Esophagus mucosa (tissue), 1 donor: ENCODE measurements around the gene NBEAL2. TPM values are rescaled to one million over a fixed set of nuclear protein-coding genes. Genes with fewer than 3 reads are reported as not detected.
"Not testable (repeated sequence)": the region's sequence is repeated elsewhere in the genome, so short reads cannot be mapped to it uniquely, and the experiment has no call there.

ENCODE experiments used
- ATAC-seq: fragments of 200-7000 bp; cut with Tn5 transposase; one replicate; pipeline ENCODE4 v1.9.1; 2020
- total RNA-seq: library from RNA; stranded (reverse); gene quantifications from one replicate; pipeline ENCODE4 v1.2.4, GENCODE V29; 2023
- donor health status: DM: yes; HTN: yes; CAD: no.

NBEAL2 gene
- total RNA-seq, 1 donor from 2014 or later: 117 TPM

- no peak for ATAC-seq
Measured at GRCh38 chr3:47015151-47015550, 35.7 kb downstream of the NBEAL2 start.

- ATAC-seq: no peak
Measured at GRCh38 chr3:47016086-47016933, 36.8 kb downstream of the NBEAL2 start.

- ATAC-seq: peak; percentile 26
Measured at GRCh38 chr3:47016934-47017435, 37.5 kb downstream of the NBEAL2 start.

GRCh38 chr3:47017504-47018268 lies 38.2 kb downstream of the NBEAL2 start:
- ATAC-seq: no peak

- no peak for ATAC-seq
Measured at GRCh38 chr3:47018269-47018611, 38.8 kb downstream of the NBEAL2 start.

- ATAC-seq: peak; percentile 62
Measured at GRCh38 chr3:47019201-47019600, 39.7 kb downstream of the NBEAL2 start.

GRCh38 chr3:47020311-47020710 lies 40.8 kb downstream of the NBEAL2 start:
- ATAC-seq: no peak

- ATAC-seq: no peak
Measured at GRCh38 chr3:47022641-47023071, 43.2 kb downstream of the NBEAL2 start.

- peak; percentile 88 for ATAC-seq
Measured at GRCh38 chr3:47024932-47025331, 45.5 kb downstream of the NBEAL2 start.

GRCh38 chr3:47026432-47026831 lies 47.0 kb downstream of the NBEAL2 start:
- ATAC-seq: not testable (repeated sequence)

- no peak for ATAC-seq
Measured at GRCh38 chr3:47028146-47028545, 48.7 kb downstream of the NBEAL2 start.

GRCh38 chr3:47028667-47029066 lies 49.2 kb downstream of the NBEAL2 start:
- ATAC-seq: peak; percentile 19

GRCh38 chr3:47031041-47031440 lies 51.6 kb downstream of the NBEAL2 start:
- ATAC-seq: not testable (repeated sequence)

- ATAC-seq: no peak
Measured at GRCh38 chr3:47034868-47035489, 55.5 kb downstream of the NBEAL2 start.

GRCh38 chr3:47035645-47036044 lies 56.2 kb downstream of the NBEAL2 start:
- no peak for ATAC-seq

GRCh38 chr3:47036145-47036544 lies 56.7 kb downstream of the NBEAL2 start:
- ATAC-seq: no peak

- not testable (repeated sequence) for ATAC-seq
Measured at GRCh38 chr3:47037302-47037701, 57.8 kb downstream of the NBEAL2 start.

- ATAC-seq: no peak
Measured at GRCh38 chr3:47041114-47041513, 61.6 kb downstream of the NBEAL2 start.

GRCh38 chr3:47042231-47042791 lies 62.8 kb downstream of the NBEAL2 start:
- ATAC-seq: no peak

GRCh38 chr3:47047069-47047468 lies 67.6 kb downstream of the NBEAL2 start:
- ATAC-seq: no peak

GRCh38 chr3:47047673-47048072 lies 68.2 kb downstream of the NBEAL2 start:
- no peak for ATAC-seq

GRCh38 chr3:47054412-47054811 lies 74.9 kb downstream of the NBEAL2 start:
- ATAC-seq: no peak

- ATAC-seq: peak; percentile 24
Measured at GRCh38 chr3:47056705-47057104, 77.2 kb downstream of the NBEAL2 start.
